WTC11 (cell line): ENCODE data around the gene ACY1. TPM values are rescaled to one million over a fixed set of nuclear protein-coding genes. Genes with fewer than 3 reads are reported as not detected.

Experiments
- ATAC-seq: fragments of 200-7000 bp; cut with Tn5 transposase; 2 replicates; pipeline ENCODE4 v1.10.0; 2021; ENCODE audit warnings: mild to moderate bottlenecking, moderate library complexity
- CTCF ChIA-PET: fragments of 300-600 bp; sonication (Branson Sonifier 250); formaldehyde crosslinking; loops from one replicate; lab custom pipeline; 2021; ENCODE audit warnings: antibody characterized with exemption; lab: Charles Lee
- POLR2A ChIA-PET: fragments of 350-600 bp; sonication (Branson Sonifier 250); formaldehyde crosslinking; loops from one replicate; lab custom pipeline; 2021; ENCODE audit warnings: antibody characterized with exemption; lab: Charles Lee
- DNase-seq: peaks from one replicate; pipeline ENCODE4 v3.0.0; 2021; ENCODE audit warnings: low spot score
- H3K27ac Mint-ChIP-seq: 2 replicates; pipeline ENCODE4 v1.8.0; 2021; ENCODE audit warnings: mixed read lengths
- H3K27me3 Mint-ChIP-seq: 2 replicates; pipeline ENCODE4 v1.8.0; 2021; ENCODE audit warnings: low read depth, mild to moderate bottlenecking, moderate library complexity, mixed read lengths
- H3K36me3 Mint-ChIP-seq: 2 replicates; pipeline ENCODE4 v1.8.0; 2021; ENCODE audit warnings: mixed read lengths
- H3K4me1 Mint-ChIP-seq: 2 replicates; pipeline ENCODE4 v1.8.0; 2022; ENCODE audit warnings: mixed read lengths
- H3K4me3 Mint-ChIP-seq: 2 replicates; pipeline ENCODE4 v1.8.0; 2021; ENCODE audit warnings: mild to moderate bottlenecking, moderate library complexity, mixed read lengths
- H3K9me3 Mint-ChIP-seq: 2 replicates; pipeline ENCODE4 v1.8.0; 2021; ENCODE audit warnings: mixed read lengths
- CBFB ChIP-seq: sonication (generic); formaldehyde crosslinking; IDR thresholded peaks from 2 replicates; pipeline ENCODE4 v1.8.1; 2022; ENCODE audit warnings: mild to moderate bottlenecking, low read depth, missing genetic modification reagents
- ETV6 ChIP-seq: sonication (generic); formaldehyde crosslinking; IDR thresholded peaks from 2 replicates; pipeline ENCODE4 v1.8.1; 2022; ENCODE audit warnings: mild to moderate bottlenecking, missing genetic modification reagents
- KAT7 ChIP-seq: sonication (generic); formaldehyde crosslinking; IDR thresholded peaks from 2 replicates; pipeline ENCODE4 v1.8.1; 2023; ENCODE audit warnings: missing genetic modification reagents, mild to moderate bottlenecking, borderline replicate concordance
- PRRX2 ChIP-seq: fragments of 250-450 bp; sonication (Bioruptor Pico); IDR thresholded peaks from 2 replicates; pipeline ENCODE4 v1.8.0; 2021; ENCODE audit warnings: mild to moderate bottlenecking
- SOX15 ChIP-seq: fragments of 250-450 bp; sonication (Bioruptor Pico); IDR thresholded peaks from 2 replicates; pipeline ENCODE4 v1.9.0; 2021; ENCODE audit warnings: mild to moderate bottlenecking
- ZNF423 ChIP-seq: fragments of 250-450 bp; sonication (Bioruptor Pico); IDR thresholded peaks from 2 replicates; pipeline ENCODE4 v2.1.2; 2022; ENCODE audit warnings: mild to moderate bottlenecking, moderate library complexity
- total RNA-seq: library from RNA; stranded (reverse); gene quantifications from 3 replicates; pipeline ENCODE4 v1.2.3, GENCODE V29; 2021
- TF ChIP-seq, protein P1 (sequence below): sonication (generic); formaldehyde crosslinking; IDR thresholded peaks from 2 replicates; pipeline ENCODE4 v1.8.1; 2022; ENCODE audit warnings: low read depth, missing genetic modification reagents, borderline replicate concordance
- TF ChIP-seq, protein P2 (sequence below): sonication (generic); formaldehyde crosslinking; IDR thresholded peaks from 2 replicates; pipeline ENCODE4 v1.8.1; 2022; ENCODE audit warnings: mild to moderate bottlenecking, missing genetic modification reagents, moderate library complexity, borderline replicate concordance
- TF ChIP-seq, protein P3 (sequence below): sonication (generic); formaldehyde crosslinking; IDR thresholded peaks from 2 replicates; pipeline ENCODE4 v1.8.1; 2023; ENCODE audit warnings: mild to moderate bottlenecking, missing genetic modification reagents
- TF ChIP-seq, protein P4 (sequence below): sonication (generic); formaldehyde crosslinking; IDR thresholded peaks from 2 replicates; pipeline ENCODE4 v1.8.1; 2023; ENCODE audit warnings: mild to moderate bottlenecking, missing genetic modification reagents, moderate library complexity
- TF ChIP-seq, protein P5 (sequence below): sonication (generic); formaldehyde crosslinking; IDR thresholded peaks from 2 replicates; pipeline ENCODE4 v1.8.1; 2023; ENCODE audit warnings: mild to moderate bottlenecking, missing genetic modification reagents, borderline replicate concordance
- TF ChIP-seq, protein P6 (sequence below): fragments of 250-450 bp; sonication (Bioruptor Pico); IDR thresholded peaks from 2 replicates; pipeline ENCODE4 v1.9.0; 2021; ENCODE audit warnings: moderate library complexity, mild to moderate bottlenecking, inconsistent platforms, borderline replicate concordance

The ACY1 gene
- total RNA-seq, 1 experiment from 2014 or later: 53.8 TPM

DNA sequence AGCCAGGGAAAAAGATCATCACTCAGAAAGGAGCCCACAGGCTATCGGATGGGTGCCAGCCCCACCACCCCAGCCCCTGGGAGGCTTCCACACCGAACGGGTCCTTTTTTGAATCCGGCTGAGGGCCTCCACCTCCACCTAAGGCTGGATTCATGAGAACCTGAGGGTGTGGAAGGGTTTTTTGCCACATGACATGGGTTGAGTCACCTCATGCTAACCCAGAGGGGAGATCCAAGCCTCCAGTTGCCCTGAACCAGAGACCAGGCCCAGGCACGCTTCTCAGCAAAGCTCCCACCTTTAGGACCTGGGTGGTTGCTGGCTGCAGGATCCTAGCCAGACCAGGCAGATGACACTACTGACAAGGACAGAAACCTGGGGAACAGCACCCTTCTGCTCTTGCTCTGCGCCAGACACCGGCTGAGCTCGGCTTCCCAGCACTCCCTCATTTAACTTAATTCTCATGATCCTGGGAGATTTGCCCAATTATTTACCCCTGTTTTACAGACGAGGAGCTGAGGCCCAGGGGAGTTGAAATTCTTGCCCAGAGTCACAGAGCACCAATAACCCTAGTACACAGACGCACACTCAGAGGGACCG, 47.5 kb downstream of the ACY1 start (continued):
- TF ChIP-seq, protein P1, sequence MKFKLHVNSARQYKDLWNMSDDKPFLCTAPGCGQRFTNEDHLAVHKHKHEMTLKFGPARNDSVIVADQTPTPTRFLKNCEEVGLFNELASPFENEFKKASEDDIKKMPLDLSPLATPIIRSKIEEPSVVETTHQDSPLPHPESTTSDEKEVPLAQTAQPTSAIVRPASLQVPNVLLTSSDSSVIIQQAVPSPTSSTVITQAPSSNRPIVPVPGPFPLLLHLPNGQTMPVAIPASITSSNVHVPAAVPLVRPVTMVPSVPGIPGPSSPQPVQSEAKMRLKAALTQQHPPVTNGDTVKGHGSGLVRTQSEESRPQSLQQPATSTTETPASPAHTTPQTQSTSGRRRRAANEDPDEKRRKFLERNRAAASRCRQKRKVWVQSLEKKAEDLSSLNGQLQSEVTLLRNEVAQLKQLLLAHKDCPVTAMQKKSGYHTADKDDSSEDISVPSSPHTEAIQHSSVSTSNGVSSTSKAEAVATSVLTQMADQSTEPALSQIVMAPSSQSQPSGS (CRISPR knock-in tag): no peak
- TF ChIP-seq, protein P2, sequence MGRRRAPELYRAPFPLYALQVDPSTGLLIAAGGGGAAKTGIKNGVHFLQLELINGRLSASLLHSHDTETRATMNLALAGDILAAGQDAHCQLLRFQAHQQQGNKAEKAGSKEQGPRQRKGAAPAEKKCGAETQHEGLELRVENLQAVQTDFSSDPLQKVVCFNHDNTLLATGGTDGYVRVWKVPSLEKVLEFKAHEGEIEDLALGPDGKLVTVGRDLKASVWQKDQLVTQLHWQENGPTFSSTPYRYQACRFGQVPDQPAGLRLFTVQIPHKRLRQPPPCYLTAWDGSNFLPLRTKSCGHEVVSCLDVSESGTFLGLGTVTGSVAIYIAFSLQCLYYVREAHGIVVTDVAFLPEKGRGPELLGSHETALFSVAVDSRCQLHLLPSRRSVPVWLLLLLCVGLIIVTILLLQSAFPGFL (CRISPR knock-in tag): no peak
- TF ChIP-seq PRRX2 (no peak), KAT7 (CRISPR knock-in tag) (no peak)
- TF ChIP-seq, protein P3, sequence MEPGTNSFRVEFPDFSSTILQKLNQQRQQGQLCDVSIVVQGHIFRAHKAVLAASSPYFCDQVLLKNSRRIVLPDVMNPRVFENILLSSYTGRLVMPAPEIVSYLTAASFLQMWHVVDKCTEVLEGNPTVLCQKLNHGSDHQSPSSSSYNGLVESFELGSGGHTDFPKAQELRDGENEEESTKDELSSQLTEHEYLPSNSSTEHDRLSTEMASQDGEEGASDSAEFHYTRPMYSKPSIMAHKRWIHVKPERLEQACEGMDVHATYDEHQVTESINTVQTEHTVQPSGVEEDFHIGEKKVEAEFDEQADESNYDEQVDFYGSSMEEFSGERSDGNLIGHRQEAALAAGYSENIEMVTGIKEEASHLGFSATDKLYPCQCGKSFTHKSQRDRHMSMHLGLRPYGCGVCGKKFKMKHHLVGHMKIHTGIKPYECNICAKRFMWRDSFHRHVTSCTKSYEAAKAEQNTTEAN (CRISPR knock-in tag): no peak

DNA sequence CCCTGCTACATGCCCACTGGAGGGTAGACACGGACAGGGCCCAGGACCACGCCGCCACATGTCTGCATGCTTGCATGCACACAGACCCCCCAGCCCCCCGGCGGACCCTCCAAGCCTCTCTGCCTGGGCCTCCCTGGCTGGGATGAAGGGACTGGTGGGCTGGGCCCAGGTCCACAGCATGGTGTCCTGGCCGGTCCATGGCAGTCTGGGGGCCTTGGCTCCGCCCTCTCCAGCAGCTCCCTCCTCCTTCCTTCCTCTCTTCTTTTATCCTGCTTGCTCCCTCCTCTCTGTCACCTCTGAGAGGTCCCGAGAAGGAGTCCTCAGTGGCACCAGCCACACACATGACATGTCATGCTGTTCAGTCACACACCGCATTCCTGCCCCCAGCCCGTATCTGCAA, 48.6 kb downstream of the ACY1 start:
- H3K9me3 Mint-ChIP-seq: no peaks in the 10 kb centered on the region
- H3K4me1 Mint-ChIP-seq: peaks cover 7% of the 10 kb centered on the region; the same call in 1 of the 2 replicates
- DNase-seq (no peak), ATAC-seq (no peak)
- ChIA-PET CTCF (interaction anchor here (1.2 to 3.7 kb wide), 7 partner anchors 13 to 212 kb away, joined by 3 to 22 read pairs (median 9); partner anchors contain the start of genes ACY1 and DUSP7), POLR2A (no interaction called here)
- no peaks in the 10 kb centered on the region for H3K27me3 Mint-ChIP-seq
- H3K4me3 Mint-ChIP-seq: no peak overlapping the region
- H3K36me3 Mint-ChIP-seq: no peaks in the 10 kb centered on the region
- TF ChIP-seq, protein P4, sequence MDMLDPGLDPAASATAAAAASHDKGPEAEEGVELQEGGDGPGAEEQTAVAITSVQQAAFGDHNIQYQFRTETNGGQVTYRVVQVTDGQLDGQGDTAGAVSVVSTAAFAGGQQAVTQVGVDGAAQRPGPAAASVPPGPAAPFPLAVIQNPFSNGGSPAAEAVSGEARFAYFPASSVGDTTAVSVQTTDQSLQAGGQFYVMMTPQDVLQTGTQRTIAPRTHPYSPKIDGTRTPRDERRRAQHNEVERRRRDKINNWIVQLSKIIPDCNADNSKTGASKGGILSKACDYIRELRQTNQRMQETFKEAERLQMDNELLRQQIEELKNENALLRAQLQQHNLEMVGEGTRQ: no peak
- no peak for TF ChIP-seq CBFB (CRISPR knock-in tag)
- TF ChIP-seq ETV6 (CRISPR knock-in tag): no peak
- TF ChIP-seq, protein P5, sequence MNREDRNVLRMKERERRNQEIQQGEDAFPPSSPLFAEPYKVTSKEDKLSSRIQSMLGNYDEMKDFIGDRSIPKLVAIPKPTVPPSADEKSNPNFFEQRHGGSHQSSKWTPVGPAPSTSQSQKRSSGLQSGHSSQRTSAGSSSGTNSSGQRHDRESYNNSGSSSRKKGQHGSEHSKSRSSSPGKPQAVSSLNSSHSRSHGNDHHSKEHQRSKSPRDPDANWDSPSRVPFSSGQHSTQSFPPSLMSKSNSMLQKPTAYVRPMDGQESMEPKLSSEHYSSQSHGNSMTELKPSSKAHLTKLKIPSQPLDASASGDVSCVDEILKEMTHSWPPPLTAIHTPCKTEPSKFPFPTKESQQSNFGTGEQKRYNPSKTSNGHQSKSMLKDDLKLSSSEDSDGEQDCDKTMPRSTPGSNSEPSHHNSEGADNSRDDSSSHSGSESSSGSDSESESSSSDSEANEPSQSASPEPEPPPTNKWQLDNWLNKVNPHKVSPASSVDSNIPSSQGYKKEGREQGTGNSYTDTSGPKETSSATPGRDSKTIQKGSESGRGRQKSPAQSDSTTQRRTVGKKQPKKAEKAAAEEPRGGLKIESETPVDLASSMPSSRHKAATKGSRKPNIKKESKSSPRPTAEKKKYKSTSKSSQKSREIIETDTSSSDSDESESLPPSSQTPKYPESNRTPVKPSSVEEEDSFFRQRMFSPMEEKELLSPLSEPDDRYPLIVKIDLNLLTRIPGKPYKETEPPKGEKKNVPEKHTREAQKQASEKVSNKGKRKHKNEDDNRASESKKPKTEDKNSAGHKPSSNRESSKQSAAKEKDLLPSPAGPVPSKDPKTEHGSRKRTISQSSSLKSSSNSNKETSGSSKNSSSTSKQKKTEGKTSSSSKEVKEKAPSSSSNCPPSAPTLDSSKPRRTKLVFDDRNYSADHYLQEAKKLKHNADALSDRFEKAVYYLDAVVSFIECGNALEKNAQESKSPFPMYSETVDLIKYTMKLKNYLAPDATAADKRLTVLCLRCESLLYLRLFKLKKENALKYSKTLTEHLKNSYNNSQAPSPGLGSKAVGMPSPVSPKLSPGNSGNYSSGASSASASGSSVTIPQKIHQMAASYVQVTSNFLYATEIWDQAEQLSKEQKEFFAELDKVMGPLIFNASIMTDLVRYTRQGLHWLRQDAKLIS (CRISPR knock-in tag): no peak
- TF ChIP-seq, protein P6, sequence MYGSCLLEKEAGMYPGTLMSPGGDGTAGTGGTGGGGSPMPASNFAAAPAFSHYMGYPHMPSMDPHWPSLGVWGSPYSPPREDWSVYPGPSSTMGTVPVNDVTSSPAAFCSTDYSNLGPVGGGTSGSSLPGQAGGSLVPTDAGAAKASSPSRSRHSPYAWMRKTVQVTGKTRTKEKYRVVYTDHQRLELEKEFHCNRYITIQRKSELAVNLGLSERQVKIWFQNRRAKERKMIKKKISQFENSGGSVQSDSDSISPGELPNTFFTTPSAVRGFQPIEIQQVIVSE (CRISPR knock-in tag): no peak
- TF ChIP-seq ZNF423 (CRISPR knock-in tag): no peak
- no peak for TF ChIP-seq SOX15
- TF ChIP-seq, all 79 proteins: peak for 0
- no peak overlapping the region for H3K27ac Mint-ChIP-seq
